ENCODE measurements around the gene MUTYH. TPM values are rescaled to one million over a fixed set of nuclear protein-coding genes. Genes with fewer than 3 reads are reported as not detected.

The MUTYH gene
- total and polyA plus RNA-seq, 9 of the 15 experiments (the other 6 are each of a cell fraction or from before 2014, with no cell fraction given) = 3.4 to 53.5 (median 29.0) TPM

DNA sequence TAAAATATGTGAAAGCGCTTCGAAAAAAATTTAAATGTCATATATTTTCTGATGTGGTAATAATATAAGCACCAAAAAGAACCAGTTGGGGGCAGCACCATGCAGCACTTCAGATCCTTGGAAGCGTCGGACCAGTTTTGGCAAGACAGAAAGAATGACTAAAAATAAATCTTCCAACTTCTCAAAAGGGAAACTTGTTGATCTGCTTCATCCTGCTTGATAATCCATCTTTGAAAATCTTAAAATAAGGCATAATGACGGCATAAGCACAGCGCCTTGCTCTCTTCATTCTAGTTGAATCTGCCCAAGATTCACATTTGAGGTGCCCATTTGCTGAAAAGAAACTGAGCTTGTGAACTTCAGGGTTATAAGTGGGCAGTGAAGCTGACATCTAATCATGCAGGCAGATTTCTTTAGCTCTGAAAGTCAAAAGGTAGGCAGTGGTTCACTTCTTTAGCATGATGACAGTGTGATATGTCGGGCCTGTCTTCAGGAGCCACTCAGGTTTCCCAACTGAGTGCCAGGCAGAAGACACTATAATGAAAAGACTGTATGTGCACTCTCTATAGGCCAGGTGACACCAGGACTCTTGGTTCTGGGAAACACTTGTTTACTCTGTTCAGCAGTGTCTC lies 19.8 kb upstream of the MUTYH start (continued):
- TF ChIP-seq, protein P1, sequence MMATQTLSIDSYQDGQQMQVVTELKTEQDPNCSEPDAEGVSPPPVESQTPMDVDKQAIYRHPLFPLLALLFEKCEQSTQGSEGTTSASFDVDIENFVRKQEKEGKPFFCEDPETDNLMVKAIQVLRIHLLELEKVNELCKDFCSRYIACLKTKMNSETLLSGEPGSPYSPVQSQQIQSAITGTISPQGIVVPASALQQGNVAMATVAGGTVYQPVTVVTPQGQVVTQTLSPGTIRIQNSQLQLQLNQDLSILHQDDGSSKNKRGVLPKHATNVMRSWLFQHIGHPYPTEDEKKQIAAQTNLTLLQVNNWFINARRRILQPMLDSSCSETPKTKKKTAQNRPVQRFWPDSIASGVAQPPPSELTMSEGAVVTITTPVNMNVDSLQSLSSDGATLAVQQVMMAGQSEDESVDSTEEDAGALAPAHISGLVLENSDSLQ (IDR thresholded peaks at IDR 0.05) = 0 out of 2 replicates have a peak, but pooled peaks have one; percentile 4
- TF ChIP-seq MBD2 (IDR thresholded peaks at IDR 0.05; ENCODE audit: borderline replicate concordance, low read depth) = no peak
- TF ChIP-seq MAZ (CRISPR knock-in tag; conservative IDR thresholded peaks at IDR 0.05 in 1 of 2, IDR thresholded peaks at IDR 0.05 in 1 of 2) = no peak
- TF ChIP-seq, protein P2, sequence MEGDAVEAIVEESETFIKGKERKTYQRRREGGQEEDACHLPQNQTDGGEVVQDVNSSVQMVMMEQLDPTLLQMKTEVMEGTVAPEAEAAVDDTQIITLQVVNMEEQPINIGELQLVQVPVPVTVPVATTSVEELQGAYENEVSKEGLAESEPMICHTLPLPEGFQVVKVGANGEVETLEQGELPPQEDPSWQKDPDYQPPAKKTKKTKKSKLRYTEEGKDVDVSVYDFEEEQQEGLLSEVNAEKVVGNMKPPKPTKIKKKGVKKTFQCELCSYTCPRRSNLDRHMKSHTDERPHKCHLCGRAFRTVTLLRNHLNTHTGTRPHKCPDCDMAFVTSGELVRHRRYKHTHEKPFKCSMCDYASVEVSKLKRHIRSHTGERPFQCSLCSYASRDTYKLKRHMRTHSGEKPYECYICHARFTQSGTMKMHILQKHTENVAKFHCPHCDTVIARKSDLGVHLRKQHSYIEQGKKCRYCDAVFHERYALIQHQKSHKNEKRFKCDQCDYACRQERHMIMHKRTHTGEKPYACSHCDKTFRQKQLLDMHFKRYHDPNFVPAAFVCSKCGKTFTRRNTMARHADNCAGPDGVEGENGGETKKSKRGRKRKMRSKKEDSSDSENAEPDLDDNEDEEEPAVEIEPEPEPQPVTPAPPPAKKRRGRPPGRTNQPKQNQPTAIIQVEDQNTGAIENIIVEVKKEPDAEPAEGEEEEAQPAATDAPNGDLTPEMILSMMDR (IDR thresholded peaks at IDR 0.05 in 2 of 3, conservative IDR thresholded peaks at IDR 0.05 in 1 of 3; ENCODE audit: insufficient read depth in 2 of 3, low read depth in 1 of 3, low read length in 3 of 3) = peak; percentile 74 to 96 (median 78)
- TF ChIP-seq, protein P3, sequence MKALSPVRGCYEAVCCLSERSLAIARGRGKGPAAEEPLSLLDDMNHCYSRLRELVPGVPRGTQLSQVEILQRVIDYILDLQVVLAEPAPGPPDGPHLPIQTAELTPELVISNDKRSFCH (CRISPR knock-in tag; IDR thresholded peaks at IDR 0.05) = no peak
- TF ChIP-seq, protein P3 (tag; IDR thresholded peaks at IDR 0.05) = no peak
- TF ChIP-seq, protein P4, sequence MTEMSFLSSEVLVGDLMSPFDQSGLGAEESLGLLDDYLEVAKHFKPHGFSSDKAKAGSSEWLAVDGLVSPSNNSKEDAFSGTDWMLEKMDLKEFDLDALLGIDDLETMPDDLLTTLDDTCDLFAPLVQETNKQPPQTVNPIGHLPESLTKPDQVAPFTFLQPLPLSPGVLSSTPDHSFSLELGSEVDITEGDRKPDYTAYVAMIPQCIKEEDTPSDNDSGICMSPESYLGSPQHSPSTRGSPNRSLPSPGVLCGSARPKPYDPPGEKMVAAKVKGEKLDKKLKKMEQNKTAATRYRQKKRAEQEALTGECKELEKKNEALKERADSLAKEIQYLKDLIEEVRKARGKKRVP (CRISPR knock-in tag; IDR thresholded peaks at IDR 0.05) = no peak
- TF ChIP-seq ZNF24 (IDR thresholded peaks at IDR 0.05) = no peak
- no peak for TF ChIP-seq ZNF12 (CRISPR knock-in tag; IDR thresholded peaks at IDR 0.05)
- TF ChIP-seq MCM5 (IDR thresholded peaks at IDR 0.05; ENCODE audit: low read depth) = no peak
- TF ChIP-seq, protein P5, sequence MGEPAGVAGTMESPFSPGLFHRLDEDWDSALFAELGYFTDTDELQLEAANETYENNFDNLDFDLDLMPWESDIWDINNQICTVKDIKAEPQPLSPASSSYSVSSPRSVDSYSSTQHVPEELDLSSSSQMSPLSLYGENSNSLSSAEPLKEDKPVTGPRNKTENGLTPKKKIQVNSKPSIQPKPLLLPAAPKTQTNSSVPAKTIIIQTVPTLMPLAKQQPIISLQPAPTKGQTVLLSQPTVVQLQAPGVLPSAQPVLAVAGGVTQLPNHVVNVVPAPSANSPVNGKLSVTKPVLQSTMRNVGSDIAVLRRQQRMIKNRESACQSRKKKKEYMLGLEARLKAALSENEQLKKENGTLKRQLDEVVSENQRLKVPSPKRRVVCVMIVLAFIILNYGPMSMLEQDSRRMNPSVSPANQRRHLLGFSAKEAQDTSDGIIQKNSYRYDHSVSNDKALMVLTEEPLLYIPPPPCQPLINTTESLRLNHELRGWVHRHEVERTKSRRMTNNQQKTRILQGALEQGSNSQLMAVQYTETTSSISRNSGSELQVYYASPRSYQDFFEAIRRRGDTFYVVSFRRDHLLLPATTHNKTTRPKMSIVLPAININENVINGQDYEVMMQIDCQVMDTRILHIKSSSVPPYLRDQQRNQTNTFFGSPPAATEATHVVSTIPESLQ (CRISPR knock-in tag; IDR thresholded peaks at IDR 0.05) = no peak
- TF ChIP-seq NR3C1 (CRISPR knock-in tag; IDR thresholded peaks at IDR 0.05) = no peak

Data from K562 (cell line).